HFFc6 (cell line): ENCODE results near the gene IFNA1. TPM values are rescaled to one million over a fixed set of nuclear protein-coding genes. Genes with fewer than 3 reads are reported as not detected.
A peak's percentile ranks its signal among the peaks of the same experiment; 100 is the strongest.

ENCODE experiments used
- DNase-seq: peaks from one replicate; pipeline ENCODE4 v3.0.0-alpha.2; 2018
- H3K27ac Mint-ChIP-seq: 2 replicates; pipeline ENCODE4 v1.8.0; 2020; ENCODE audit warnings: mild to moderate bottlenecking, mixed read lengths
- H3K27me3 Mint-ChIP-seq: 2 replicates; pipeline ENCODE4 v1.8.0; 2021; ENCODE audit warnings: mild to moderate bottlenecking, moderate library complexity, mixed read lengths; ENCODE audit not compliant: insufficient read depth
- H3K36me3 Mint-ChIP-seq: 2 replicates; pipeline ENCODE4 v1.8.0; 2021; ENCODE audit warnings: low read depth, mixed read lengths
- H3K4me1 Mint-ChIP-seq: 2 replicates; pipeline ENCODE4 v1.8.0; 2020; ENCODE audit warnings: low read depth, mixed read lengths
- H3K4me3 Mint-ChIP-seq: 2 replicates; pipeline ENCODE4 v1.8.0; 2020; ENCODE audit warnings: mild to moderate bottlenecking, moderate library complexity, mixed read lengths
- H3K9me3 Mint-ChIP-seq: 2 replicates; pipeline ENCODE4 v1.8.0; 2020; ENCODE audit warnings: mild to moderate bottlenecking, mixed read lengths
- total RNA-seq, 6 experiments: library from RNA; stranded (reverse); fragmentation: NEBNext Ultra II Directional; extraction: Animal tissue kit (Norgen Biotek cat#: 25700); gene quantifications; 2 replicates in 1 of 6; 3 replicates in 5 of 6; pipeline ENCODE4 v1.2.3, GENCODE V29; 2021
- TF ChIP-seq, protein P1 (sequence below): fragments of 200-600 bp; sonication (generic); IDR thresholded peaks from 2 replicates; pipeline ENCODE4 v1.5.0; 2021; ENCODE audit warnings: antibody characterized with exemption, mild to moderate bottlenecking

Gene IFNA1
- total RNA-seq, 6 experiments from 2014 or later = not detected

DNA sequence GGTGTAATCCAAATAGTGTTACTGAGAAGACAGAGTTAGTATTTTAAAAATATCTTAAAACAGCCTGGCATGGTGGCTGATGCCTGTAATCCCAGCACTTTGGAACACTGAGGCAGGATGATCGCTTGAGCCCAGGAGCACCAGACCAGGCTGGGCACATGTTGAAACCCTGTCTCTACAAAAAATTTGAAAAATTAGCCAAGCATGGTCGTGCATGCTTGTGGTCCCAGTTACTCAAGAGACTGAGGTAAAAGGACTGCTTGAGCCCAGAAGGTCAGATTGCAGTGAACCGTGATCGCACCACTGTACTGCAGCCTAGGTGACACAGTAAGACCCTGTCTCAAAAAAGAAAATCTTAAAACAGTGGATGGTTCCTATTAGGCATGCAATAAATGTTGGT lies 12.4 kb downstream of the IFNA1 start:
- Mint-ChIP-seq H3K36me3 (peaks cover 37% of the 10 kb centered on the region), H3K4me3 (no peak overlapping the region), H3K4me1 (peaks cover 74% of the 10 kb centered on the region), H3K27me3 (0 out of 2 replicates have a peak, but pooled peaks cover 4% of the 10 kb centered on the region), H3K9me3 (no peaks in the 10 kb centered on the region), H3K27ac (peak overlapping the region; percentile 11; the same call in 1 of the 2 replicates)
- DNase-seq = no peak
- TF ChIP-seq, protein P1, sequence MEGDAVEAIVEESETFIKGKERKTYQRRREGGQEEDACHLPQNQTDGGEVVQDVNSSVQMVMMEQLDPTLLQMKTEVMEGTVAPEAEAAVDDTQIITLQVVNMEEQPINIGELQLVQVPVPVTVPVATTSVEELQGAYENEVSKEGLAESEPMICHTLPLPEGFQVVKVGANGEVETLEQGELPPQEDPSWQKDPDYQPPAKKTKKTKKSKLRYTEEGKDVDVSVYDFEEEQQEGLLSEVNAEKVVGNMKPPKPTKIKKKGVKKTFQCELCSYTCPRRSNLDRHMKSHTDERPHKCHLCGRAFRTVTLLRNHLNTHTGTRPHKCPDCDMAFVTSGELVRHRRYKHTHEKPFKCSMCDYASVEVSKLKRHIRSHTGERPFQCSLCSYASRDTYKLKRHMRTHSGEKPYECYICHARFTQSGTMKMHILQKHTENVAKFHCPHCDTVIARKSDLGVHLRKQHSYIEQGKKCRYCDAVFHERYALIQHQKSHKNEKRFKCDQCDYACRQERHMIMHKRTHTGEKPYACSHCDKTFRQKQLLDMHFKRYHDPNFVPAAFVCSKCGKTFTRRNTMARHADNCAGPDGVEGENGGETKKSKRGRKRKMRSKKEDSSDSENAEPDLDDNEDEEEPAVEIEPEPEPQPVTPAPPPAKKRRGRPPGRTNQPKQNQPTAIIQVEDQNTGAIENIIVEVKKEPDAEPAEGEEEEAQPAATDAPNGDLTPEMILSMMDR = no peak

DNA sequence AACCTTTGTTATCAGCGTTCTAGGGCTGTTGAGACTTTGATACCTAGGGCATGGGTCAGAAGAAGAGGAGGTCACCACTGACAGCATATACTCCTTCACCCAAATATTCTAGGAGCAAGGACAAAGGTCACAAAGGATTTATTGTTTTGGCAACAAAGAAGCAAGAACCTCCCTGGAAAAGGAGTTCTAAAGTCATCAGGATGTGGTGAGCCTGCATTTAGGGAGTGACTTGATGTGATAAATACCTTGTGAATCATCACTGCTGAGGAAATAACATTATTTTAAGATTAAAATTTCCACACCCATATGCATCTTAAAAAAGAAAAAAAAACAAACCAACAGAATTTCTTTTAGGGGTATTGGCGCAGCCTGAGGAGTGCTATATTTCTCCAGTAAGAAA lies 13.9 kb downstream of the IFNA1 start:
- H3K4me1 Mint-ChIP-seq = peaks cover 59% of the 10 kb centered on the region
- peak; percentile 24 for DNase-seq
- TF ChIP-seq, protein P1 = no peak
- H3K36me3 Mint-ChIP-seq = peaks cover 50% of the 10 kb centered on the region
- H3K27me3 Mint-ChIP-seq = 0 out of 2 replicates have a peak, but pooled peaks cover 4% of the 10 kb centered on the region
- no peak overlapping the region for H3K4me3 Mint-ChIP-seq
- H3K9me3 Mint-ChIP-seq = no peaks in the 10 kb centered on the region
- H3K27ac Mint-ChIP-seq = peak overlapping the region; percentile 40; the same call in 1 of the 2 replicates

DNA sequence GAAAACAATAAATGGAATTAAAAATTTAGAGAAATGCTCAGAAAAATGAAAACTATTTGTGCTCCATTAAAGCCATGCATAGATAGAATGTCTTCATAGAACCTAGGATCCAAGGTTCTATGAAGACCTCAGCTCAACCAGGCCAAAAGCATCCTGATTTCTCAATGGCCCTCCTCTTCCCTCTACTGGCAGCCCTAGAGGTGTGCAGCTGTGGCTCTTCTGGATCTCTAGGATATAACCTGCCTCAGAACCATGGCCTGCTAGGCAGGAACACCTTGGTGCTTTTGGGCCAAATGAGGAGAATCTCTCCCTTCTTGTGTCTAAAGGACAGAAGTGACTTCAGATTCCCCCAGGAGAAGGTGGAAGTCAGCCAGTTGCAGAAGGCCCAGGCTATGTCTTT lies 15.1 kb downstream of the IFNA1 start:
- H3K4me3 Mint-ChIP-seq = no peak overlapping the region
- H3K36me3 Mint-ChIP-seq = peaks cover 49% of the 10 kb centered on the region
- H3K27ac Mint-ChIP-seq = no peak overlapping the region; the same call in 1 of the 2 replicates
- H3K27me3 Mint-ChIP-seq = 0 out of 2 replicates have a peak, but pooled peaks cover 4% of the 10 kb centered on the region
- H3K4me1 Mint-ChIP-seq = peaks cover 47% of the 10 kb centered on the region
- H3K9me3 Mint-ChIP-seq = no peaks in the 10 kb centered on the region
- TF ChIP-seq, protein P1 = peak; percentile 78
- DNase-seq = peak; percentile 20

DNA sequence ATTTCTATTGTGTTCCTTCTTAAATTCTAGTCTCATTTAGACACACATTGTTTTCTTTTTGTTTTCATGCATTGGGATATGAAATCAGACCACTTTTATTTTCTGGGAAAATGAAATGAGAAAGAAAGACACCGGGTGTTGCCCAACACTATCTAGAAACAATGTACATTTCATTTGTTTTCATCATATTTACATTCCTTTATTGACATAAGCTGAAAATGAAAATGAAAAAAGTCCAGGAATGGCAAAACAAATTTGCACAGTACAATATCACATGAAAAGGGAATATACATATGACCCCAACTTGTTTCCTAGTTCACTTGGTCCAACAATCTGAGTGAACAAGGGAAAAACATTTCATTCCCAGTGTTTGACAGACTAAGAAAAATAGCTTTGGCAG lies 21.1 kb downstream of the IFNA1 start:
- Mint-ChIP-seq H3K27me3 (no peaks in the 10 kb centered on the region; the same call in 1 of the 2 replicates), H3K4me1 (peaks cover 5% of the 10 kb centered on the region), H3K9me3 (peaks cover 14% of the 10 kb centered on the region; the same call in 1 of the 2 replicates), H3K27ac (no peak overlapping the region), H3K4me3 (no peak overlapping the region), H3K36me3 (peaks cover 76% of the 10 kb centered on the region)
- DNase-seq = no peak
- TF ChIP-seq, protein P1 = no peak

DNA sequence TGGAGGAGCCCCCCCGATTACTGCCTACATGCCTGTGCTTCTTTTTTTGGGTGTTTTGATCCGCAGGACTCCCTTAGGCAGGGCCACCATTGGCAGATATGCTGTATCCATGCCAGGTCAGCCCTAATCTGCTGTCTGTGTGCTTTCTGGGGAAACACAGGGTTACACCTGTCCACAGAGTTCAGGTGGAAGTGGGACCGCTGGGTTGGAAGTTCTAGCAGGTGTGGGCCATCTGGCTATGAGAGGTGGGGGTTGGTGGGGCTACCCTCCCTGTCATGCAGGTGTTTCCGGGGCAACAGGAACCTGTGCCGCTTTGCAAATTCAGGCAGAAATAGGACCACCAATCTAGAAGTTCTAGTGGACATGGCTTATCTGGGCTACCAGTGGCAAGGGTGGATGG lies 24.9 kb downstream of the IFNA1 start:
- H3K9me3 Mint-ChIP-seq = peaks cover 14% of the 10 kb centered on the region; the same call in 1 of the 2 replicates
- no peak overlapping the region for H3K27ac Mint-ChIP-seq
- no peak for DNase-seq
- no peak overlapping the region for H3K4me3 Mint-ChIP-seq
- H3K36me3 Mint-ChIP-seq = peaks cover 59% of the 10 kb centered on the region
- H3K27me3 Mint-ChIP-seq = no peaks in the 10 kb centered on the region; the same call in 1 of the 2 replicates
- H3K4me1 Mint-ChIP-seq = peaks cover 5% of the 10 kb centered on the region
- TF ChIP-seq, protein P1 = no peak
